OCI-LY1 (cell line): ENCODE data around the gene RYR3.

ENCODE experiments used
- H2AFZ ChIP-seq: fragments of 200-600 bp; sonication (generic), shearing (Covaris generic); 2 replicates; pipeline ENCODE4 v1.6.0; 2014; ENCODE audit warnings: antibody characterized with exemption, mild to moderate bottlenecking, low read length
- H3F3A ChIP-seq: fragments of 200-600 bp; sonication (generic), shearing (Covaris generic); 2 replicates; pipeline ENCODE4 v1.6.0; 2014; ENCODE audit warnings: mild to moderate bottlenecking, antibody characterized with exemption, low read length, moderate library complexity; ENCODE audit not compliant: insufficient read depth
- H3K27ac ChIP-seq: fragments of 200-600 bp; sonication (generic); 2 replicates; pipeline ENCODE4 v1.5.1; 2014; ENCODE audit warnings: low read length, mixed run types, mild to moderate bottlenecking, low read depth; ENCODE audit not compliant: poor library complexity, severe bottlenecking
- H3K27me3 ChIP-seq: fragments of 200-600 bp; sonication (generic); 2 replicates; pipeline ENCODE4 v1.6.0; 2014; ENCODE audit warnings: antibody characterized with exemption, mild to moderate bottlenecking, low read length, moderate library complexity; ENCODE audit not compliant: insufficient read depth
- H3K36me3 ChIP-seq: fragments of 200-600 bp; sonication (generic); 2 replicates; pipeline ENCODE4 v1.6.1; 2014; ENCODE audit warnings: mild to moderate bottlenecking, antibody characterized with exemption, low read length, moderate library complexity, mixed read lengths; ENCODE audit not compliant: insufficient read depth
- H3K4me1 ChIP-seq: fragments of 200-600 bp; sonication (generic); 2 replicates; pipeline ENCODE4 v1.5.1; 2014; ENCODE audit warnings: mild to moderate bottlenecking, low read length, moderate library complexity; ENCODE audit not compliant: insufficient read depth, severe bottlenecking
- H3K4me2 ChIP-seq: fragments of 200-600 bp; sonication (generic), shearing (Covaris generic); 2 replicates; pipeline ENCODE4 v1.6.1; 2014; ENCODE audit warnings: low read length
- H3K4me3 ChIP-seq: fragments of 200-600 bp; sonication (generic); 2 replicates; pipeline ENCODE4 v1.5.1; 2014; ENCODE audit warnings: low read length, low read depth, mild to moderate bottlenecking, mixed read lengths; ENCODE audit not compliant: poor library complexity, severe bottlenecking
- H3K79me2 ChIP-seq: fragments of 200-600 bp; shearing (Covaris generic); 2 replicates; pipeline ENCODE4 v1.6.1; 2016; ENCODE audit warnings: mixed run types, low read length, mixed read lengths; ENCODE audit not compliant: insufficient read depth
- H3K9ac ChIP-seq: fragments of 200-600 bp; sonication (generic), shearing (Covaris generic); 2 replicates; pipeline ENCODE4 v1.6.1; 2014; ENCODE audit warnings: mild to moderate bottlenecking, low read length, mixed read lengths
- H3K9me2 ChIP-seq: fragments of 200-600 bp; sonication (generic), shearing (Covaris generic); 2 replicates; pipeline ENCODE4 v1.6.1; 2014; ENCODE audit warnings: low read depth, mild to moderate bottlenecking, low read length, mixed read lengths
- H3K9me3 ChIP-seq: fragments of 200-600 bp; shearing (Covaris generic); 2 replicates; pipeline ENCODE4 v1.6.1; 2014; ENCODE audit warnings: low read length, mixed read lengths
- H4K20me1 ChIP-seq: fragments of 200-600 bp; sonication (generic), shearing (Covaris generic); 2 replicates; pipeline ENCODE4 v1.6.0; 2016; ENCODE audit warnings: mild to moderate bottlenecking, low read length; ENCODE audit not compliant: insufficient read depth
- EZH2 ChIP-seq: fragments of 200-600 bp; sonication (generic), shearing (Covaris generic); IDR thresholded peaks from 2 replicates; pipeline ENCODE4 v1.8.0; 2017; ENCODE audit warnings: borderline replicate concordance, mixed run types, mild to moderate bottlenecking, antibody characterized with exemption, low read length, moderate library complexity, mixed read lengths
- TF ChIP-seq, protein P1 (sequence below): fragments of 200-600 bp; sonication (generic), shearing (Covaris generic); IDR thresholded peaks from 2 replicates; pipeline ENCODE4 v1.5.1; 2017; ENCODE audit warnings: mild to moderate bottlenecking, antibody characterized with exemption, low read length, moderate library complexity, mixed read lengths

RYR3 gene

DNA sequence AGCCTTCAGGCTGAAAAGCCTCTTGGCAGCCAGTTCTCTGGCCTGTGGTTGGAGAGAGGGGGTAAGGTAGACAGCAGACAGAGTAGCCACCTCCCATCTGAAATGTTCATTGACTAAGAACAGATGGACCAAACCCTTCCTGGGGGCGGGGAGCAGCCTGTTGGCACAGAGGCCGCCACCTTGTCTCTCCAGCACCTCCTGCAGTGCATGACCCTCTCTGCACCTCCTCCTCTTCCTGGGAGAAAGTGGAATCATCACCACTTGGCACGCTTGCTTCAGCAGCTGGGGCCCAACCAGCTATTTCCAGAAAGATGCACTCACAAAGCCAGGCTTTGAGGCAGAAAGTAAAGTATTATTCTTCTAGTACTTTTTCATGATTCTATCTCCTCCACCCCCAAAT is 344.1 kb downstream of the RYR3 start:
- H3K9ac ChIP-seq = no peak overlapping the region
- no peaks in the 10 kb centered on the region for H3K27me3 ChIP-seq
- no peaks in the 10 kb centered on the region for H3K9me3 ChIP-seq
- no peaks in the 10 kb centered on the region for H3K9me2 ChIP-seq
- H3K4me1 ChIP-seq = no peaks in the 10 kb centered on the region
- H3K4me2 ChIP-seq = no peak overlapping the region
- TF ChIP-seq EZH2 = no peak
- TF ChIP-seq, protein P1, sequence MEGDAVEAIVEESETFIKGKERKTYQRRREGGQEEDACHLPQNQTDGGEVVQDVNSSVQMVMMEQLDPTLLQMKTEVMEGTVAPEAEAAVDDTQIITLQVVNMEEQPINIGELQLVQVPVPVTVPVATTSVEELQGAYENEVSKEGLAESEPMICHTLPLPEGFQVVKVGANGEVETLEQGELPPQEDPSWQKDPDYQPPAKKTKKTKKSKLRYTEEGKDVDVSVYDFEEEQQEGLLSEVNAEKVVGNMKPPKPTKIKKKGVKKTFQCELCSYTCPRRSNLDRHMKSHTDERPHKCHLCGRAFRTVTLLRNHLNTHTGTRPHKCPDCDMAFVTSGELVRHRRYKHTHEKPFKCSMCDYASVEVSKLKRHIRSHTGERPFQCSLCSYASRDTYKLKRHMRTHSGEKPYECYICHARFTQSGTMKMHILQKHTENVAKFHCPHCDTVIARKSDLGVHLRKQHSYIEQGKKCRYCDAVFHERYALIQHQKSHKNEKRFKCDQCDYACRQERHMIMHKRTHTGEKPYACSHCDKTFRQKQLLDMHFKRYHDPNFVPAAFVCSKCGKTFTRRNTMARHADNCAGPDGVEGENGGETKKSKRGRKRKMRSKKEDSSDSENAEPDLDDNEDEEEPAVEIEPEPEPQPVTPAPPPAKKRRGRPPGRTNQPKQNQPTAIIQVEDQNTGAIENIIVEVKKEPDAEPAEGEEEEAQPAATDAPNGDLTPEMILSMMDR = no peak
- no peaks in the 10 kb centered on the region for H4K20me1 ChIP-seq
- no peak overlapping the region for H3K4me3 ChIP-seq
- no peak overlapping the region for H2AFZ ChIP-seq
- no peaks in the 10 kb centered on the region for H3K79me2 ChIP-seq
- H3F3A ChIP-seq = no peaks in the 10 kb centered on the region
- no peak overlapping the region for H3K27ac ChIP-seq
- H3K36me3 ChIP-seq = no peaks in the 10 kb centered on the region

DNA sequence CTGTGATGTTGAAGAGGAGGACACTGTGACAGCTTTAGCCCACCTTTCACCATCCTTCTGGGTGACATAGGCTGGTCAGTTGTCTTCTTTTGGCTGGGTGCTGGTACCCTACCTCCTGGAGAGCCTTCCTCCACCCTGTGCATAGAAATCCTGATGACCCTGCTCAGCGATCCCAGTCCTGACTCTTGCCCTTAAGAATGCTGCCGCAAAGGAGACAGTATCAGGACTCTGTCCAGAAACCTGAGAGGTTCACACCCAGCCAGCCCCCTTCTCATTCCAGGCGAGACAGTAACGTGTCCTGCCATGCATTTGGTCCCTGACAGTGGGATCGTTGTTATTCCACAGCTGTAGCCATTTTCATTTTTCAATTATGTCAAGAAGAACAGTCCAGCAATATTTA is 344.7 kb downstream of the RYR3 start:
- H3F3A ChIP-seq = no peaks in the 10 kb centered on the region
- H3K27me3 ChIP-seq = no peaks in the 10 kb centered on the region
- H3K79me2 ChIP-seq = no peaks in the 10 kb centered on the region
- no peak overlapping the region for H3K27ac ChIP-seq
- H3K9ac ChIP-seq = no peak overlapping the region
- no peaks in the 10 kb centered on the region for H3K4me1 ChIP-seq
- no peaks in the 10 kb centered on the region for H3K36me3 ChIP-seq
- H3K9me2 ChIP-seq = no peaks in the 10 kb centered on the region
- TF ChIP-seq, protein P1 = no peak
- no peak for TF ChIP-seq EZH2
- no peak overlapping the region for H3K4me3 ChIP-seq
- H3K4me2 ChIP-seq = no peak overlapping the region
- no peaks in the 10 kb centered on the region for H3K9me3 ChIP-seq
- no peaks in the 10 kb centered on the region for H4K20me1 ChIP-seq
- no peak overlapping the region for H2AFZ ChIP-seq

DNA sequence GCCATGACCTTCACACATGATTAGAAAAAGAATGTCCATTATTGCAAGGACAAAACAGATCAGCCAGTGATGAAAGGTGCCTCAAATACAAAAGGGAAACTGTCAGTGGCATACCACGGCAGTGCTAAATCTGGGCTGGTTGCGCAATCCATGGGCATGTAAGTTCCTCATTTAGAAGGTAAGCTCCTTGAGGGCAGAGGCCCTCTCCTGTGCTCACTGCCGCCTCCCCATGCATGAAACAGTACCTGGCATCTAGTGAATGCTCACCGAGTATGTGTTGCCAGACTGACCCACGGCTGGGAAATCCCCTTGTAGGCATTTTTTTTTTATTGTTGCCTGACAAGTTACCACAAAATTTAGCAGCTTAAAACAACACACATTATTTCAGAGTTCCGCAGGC is 345.4 kb downstream of the RYR3 start:
- no peak overlapping the region for H3K4me2 ChIP-seq

More for the DNA sequence above, 345.4 kb downstream of the RYR3 start:
- no peaks in the 10 kb centered on the region for H3K79me2 ChIP-seq
- H3F3A ChIP-seq = no peaks in the 10 kb centered on the region
- no peaks in the 10 kb centered on the region for H3K9me2 ChIP-seq
- H3K9ac ChIP-seq = no peak overlapping the region
- no peaks in the 10 kb centered on the region for H3K4me1 ChIP-seq
- H3K27ac ChIP-seq = no peak overlapping the region
- no peaks in the 10 kb centered on the region for H3K27me3 ChIP-seq
- no peak overlapping the region for H3K4me3 ChIP-seq
- no peaks in the 10 kb centered on the region for H3K9me3 ChIP-seq
- H3K36me3 ChIP-seq = no peaks in the 10 kb centered on the region
- H4K20me1 ChIP-seq = no peaks in the 10 kb centered on the region
- H2AFZ ChIP-seq = no peak overlapping the region
- TF ChIP-seq EZH2 = no peak
- TF ChIP-seq, protein P1 = no peak
